GDM1 (cell line): ENCODE measurements around the gene RNU1-3.
"Not testable (repeated sequence)": the region's sequence is repeated elsewhere in the genome, so short reads cannot be mapped to it uniquely, and the experiment has no call there.

Experiments used
- DNase-seq: peaks from one replicate; lab custom pipeline; 2025; lab: John Stamatoyannopoulos, UW

The RNU1-3 gene

GRCh38 chr1:16621300-16621658, 45.5 kb downstream of the RNU1-3 start:
- no peak for DNase-seq

- not testable (repeated sequence) for DNase-seq
Measured at GRCh38 chr1:16619803-16620501, 46.8 kb downstream of the RNU1-3 start.

- no peak for DNase-seq
Measured at GRCh38 chr1:16618719-16619118, 48.0 kb downstream of the RNU1-3 start.

GRCh38 chr1:16617778-16618580, 48.8 kb downstream of the RNU1-3 start:
- DNase-seq = no peak

- DNase-seq = no peak
Measured at GRCh38 chr1:16617114-16617631, 49.6 kb downstream of the RNU1-3 start.
